ENCODE measurements around the gene TAS2R5. TPM values are rescaled to one million over a fixed set of nuclear protein-coding genes. Genes with fewer than 3 reads are reported as not detected.

Gene TAS2R5, protein sequence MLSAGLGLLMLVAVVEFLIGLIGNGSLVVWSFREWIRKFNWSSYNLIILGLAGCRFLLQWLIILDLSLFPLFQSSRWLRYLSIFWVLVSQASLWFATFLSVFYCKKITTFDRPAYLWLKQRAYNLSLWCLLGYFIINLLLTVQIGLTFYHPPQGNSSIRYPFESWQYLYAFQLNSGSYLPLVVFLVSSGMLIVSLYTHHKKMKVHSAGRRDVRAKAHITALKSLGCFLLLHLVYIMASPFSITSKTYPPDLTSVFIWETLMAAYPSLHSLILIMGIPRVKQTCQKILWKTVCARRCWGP
- total RNA-seq (2021) = 0.83 and 0.92 TPM in 2 replicates
- long read RNA-seq = 0 reads

DNA sequence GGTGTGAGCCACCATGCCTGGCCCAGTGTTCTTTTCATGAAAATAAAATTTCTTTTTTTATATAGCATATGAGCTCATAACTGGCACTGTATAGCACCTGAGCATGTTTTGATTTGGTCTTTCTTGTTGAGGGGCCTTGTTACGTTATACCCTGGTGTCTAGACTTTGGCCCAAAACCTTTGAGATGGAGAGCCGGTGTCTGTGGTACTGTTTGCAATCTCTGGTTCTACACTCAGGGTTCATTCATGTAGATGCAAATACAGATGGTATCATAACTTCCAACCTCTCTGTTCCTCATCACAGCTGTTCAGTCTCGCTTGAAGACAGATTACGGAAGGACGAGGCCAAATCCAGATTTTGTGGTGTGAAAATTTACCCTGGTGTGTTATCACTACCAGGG is at the start of gene TAS2R5:
Gene TAS2R5, plus strand, starts transcription at position 301 of the 400 bp plus-strand sequence. CDS start 145 bp downstream, outside the sequence.
- Histone ChIP-seq H2BK20ac (ENCODE audit: low read depth, low read length, poor library complexity, severe bottlenecking) (no peak within 1 kb of the TSS), H3K23me2 (ENCODE audit: insufficient read length, low read depth, low read length, poor library complexity, severe bottlenecking) (no peaks in the 10 kb centered on the region), H2BK120ac (ENCODE audit: low read depth, low read length, poor library complexity, severe bottlenecking) (no peak within 1 kb of the TSS), H4K91ac (ENCODE audit: insufficient read length, low read depth, low read length) (no peak within 1 kb of the TSS), H3K23ac (ENCODE audit: insufficient read length, low read depth, low read length) (no peak within 1 kb of the TSS), H3K4me1 (ENCODE audit: insufficient read depth, low read length) (no peaks in the 10 kb centered on the region), H3K9ac (ENCODE audit: extremely low read depth, insufficient read length, low read length) (no peak within 1 kb of the TSS), H3K4me2 (ENCODE audit: insufficient read depth, insufficient read length, low read length) (no peak within 1 kb of the TSS), H3K27me3 (ENCODE audit: insufficient read depth, low read length) (no peaks in the 10 kb centered on the region), H2AFZ (ENCODE audit: low read length) (no peak within 1 kb of the TSS), H3K79me1 (ENCODE audit: insufficient read depth, low read depth, low read length, poor library complexity, severe bottlenecking) (no peaks in the 10 kb centered on the region), H2BK5ac (ENCODE audit: insufficient read length, low read length) (no peak within 1 kb of the TSS), H4K8ac (replicated peaks; ENCODE audit: insufficient read length, low read depth, low read length) (no peak within 1 kb of the TSS), H4K5ac (ENCODE audit: insufficient read length, low read depth, low read length) (no peak within 1 kb of the TSS), H2BK15ac (ENCODE audit: low read depth, low read length) (no peak within 1 kb of the TSS), H3T11ph (ENCODE audit: low read length) (no peak within 1 kb of the TSS), H2AK5ac (ENCODE audit: insufficient read length, low read length) (no peak within 1 kb of the TSS), H3K27ac (ENCODE audit: insufficient read length, low read depth, low read length) (no peak within 1 kb of the TSS), H3K18ac (ENCODE audit: insufficient read length, low read depth, low read length) (no peak within 1 kb of the TSS), H3K79me2 (ENCODE audit: insufficient read depth, low read length) (no peaks in the 10 kb centered on the region), H3K9me3 (ENCODE audit: control insufficient read depth, low read depth, low read length) (no peaks in the 10 kb centered on the region), H3K14ac (ENCODE audit: insufficient read depth, low read length) (no peak within 1 kb of the TSS), H3K4ac (ENCODE audit: low read depth, low read length) (no peak within 1 kb of the TSS), H4K20me1 (ENCODE audit: control insufficient read depth, insufficient read depth, insufficient read length) (no peaks in the 10 kb centered on the region), H2BK12ac (ENCODE audit: insufficient read length, low read depth, low read length) (no peak within 1 kb of the TSS), H3K56ac (ENCODE audit: insufficient read length, low read depth, low read length) (no peak within 1 kb of the TSS)
- Mint-ChIP-seq H3K9me3 (no peaks in the 10 kb centered on the region), H3K27me3 (ENCODE audit: low read depth) (no peaks in the 10 kb centered on the region), H3K36me3 (ENCODE audit: insufficient read depth in 1 of 3, low read depth in 3 of 3) (peaks cover 2 to 8% (median 7%) of the 10 kb centered on the region in 3 experiments; a peak in 4 of 7 replicates), H3K4me1 (no peaks in the 10 kb centered on the region), H3K27ac (no peak within 1 kb of the TSS), H3K4me3 (no peak within 1 kb of the TSS)
- WGBS (ENCODE audit: extremely low coverage, insufficient read length, low lambda C conversion rate) = no CpG with 5 or more reads among the region's 5 CpGs
- TF ChIP-seq, protein P1, sequence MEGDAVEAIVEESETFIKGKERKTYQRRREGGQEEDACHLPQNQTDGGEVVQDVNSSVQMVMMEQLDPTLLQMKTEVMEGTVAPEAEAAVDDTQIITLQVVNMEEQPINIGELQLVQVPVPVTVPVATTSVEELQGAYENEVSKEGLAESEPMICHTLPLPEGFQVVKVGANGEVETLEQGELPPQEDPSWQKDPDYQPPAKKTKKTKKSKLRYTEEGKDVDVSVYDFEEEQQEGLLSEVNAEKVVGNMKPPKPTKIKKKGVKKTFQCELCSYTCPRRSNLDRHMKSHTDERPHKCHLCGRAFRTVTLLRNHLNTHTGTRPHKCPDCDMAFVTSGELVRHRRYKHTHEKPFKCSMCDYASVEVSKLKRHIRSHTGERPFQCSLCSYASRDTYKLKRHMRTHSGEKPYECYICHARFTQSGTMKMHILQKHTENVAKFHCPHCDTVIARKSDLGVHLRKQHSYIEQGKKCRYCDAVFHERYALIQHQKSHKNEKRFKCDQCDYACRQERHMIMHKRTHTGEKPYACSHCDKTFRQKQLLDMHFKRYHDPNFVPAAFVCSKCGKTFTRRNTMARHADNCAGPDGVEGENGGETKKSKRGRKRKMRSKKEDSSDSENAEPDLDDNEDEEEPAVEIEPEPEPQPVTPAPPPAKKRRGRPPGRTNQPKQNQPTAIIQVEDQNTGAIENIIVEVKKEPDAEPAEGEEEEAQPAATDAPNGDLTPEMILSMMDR (conservative IDR thresholded peaks at IDR 0.05) = no peak
- no peak for DNase-seq

Measured in H9 (cell line).